NCI-H1105 treated with DMSO at 0.1 percent for 48 hours (cell line): Measurements from ENCODE around the gene TMEM140.
"Not testable (repeated sequence)": the region's sequence is repeated elsewhere in the genome, so short reads cannot be mapped to it uniquely, and the experiment has no call there.

Experiments used
- DNase-seq: peaks from one replicate; lab custom pipeline; 2025; lab: John Stamatoyannopoulos, UW

TMEM140 gene

DNA sequence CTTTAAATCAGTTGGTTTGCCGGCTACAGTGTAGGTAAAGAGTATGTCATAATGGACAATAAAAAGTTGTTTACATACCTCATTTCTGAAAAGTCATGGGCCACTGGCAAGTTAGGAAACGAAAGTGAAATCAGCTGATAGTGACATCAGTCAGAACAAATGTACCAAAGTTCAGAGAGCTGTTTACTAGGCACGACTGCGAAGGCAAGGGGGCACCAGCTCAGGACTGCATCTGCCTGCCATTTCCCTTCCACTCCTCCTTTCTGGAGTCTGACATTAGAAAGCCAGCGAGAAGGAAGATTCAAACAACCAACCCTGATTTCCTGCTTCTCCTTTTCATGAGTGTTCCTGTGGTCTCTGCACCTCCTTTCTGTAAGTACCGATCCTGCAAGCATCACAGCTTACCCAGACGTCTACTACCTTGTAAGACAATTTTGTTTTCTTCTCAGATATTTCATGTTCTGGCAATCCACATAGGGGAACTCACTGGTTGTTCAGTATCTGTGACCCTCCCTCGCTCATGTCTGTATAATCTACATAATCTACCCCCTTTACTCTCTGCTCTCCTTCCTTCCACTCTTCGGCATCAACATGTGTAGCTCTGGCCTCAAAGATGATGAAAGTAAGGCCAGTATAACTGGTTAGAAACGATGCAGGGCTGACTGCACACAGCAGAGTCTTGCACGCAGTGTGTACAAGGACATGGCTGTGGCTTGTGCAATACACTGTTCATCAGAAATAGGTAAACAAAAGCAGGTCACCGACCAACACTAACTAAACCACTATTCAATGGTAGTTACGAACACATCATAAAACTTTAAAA, at the start of gene TMEM140:
TMEM140 (plus strand) TSS at position 174 of the 823 bp plus-strand sequence. CDS start 16,370 bp downstream, outside the sequence.
- no peak for DNase-seq

- DNase-seq: no peak
These were observed 49.5 kb upstream of the TMEM140 start for GRCh38 chr7:135098391-135098790.

- no peak for DNase-seq
These were observed 47.0 kb upstream of the TMEM140 start for GRCh38 chr7:135100856-135101255.

DNA sequence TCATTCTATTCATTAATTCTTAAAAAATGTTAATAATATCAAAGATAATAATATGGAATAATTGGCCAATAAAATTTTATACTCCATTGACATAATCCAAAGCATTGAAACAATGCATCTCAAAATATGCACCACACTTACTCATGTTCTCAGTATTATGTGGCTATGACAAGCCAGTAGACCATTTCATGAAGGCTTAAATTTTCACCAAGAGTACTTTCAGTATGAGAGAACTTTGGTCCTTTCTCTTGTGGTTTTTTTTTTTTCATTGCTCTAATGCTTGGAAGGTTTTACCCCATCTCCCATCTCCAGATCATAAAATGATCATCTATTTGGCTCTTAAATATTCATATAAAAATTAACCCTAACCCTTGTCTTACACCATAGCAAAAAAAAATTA, 45.5 kb upstream of the TMEM140 start:
- no peak for DNase-seq

GRCh38 chr7:135109562-135109961, 38.3 kb upstream of the TMEM140 start:
- no peak for DNase-seq

- DNase-seq: no peak
These were observed 37.9 kb upstream of the TMEM140 start for GRCh38 chr7:135109976-135110375.

GRCh38 chr7:135111379-135111778, 36.5 kb upstream of the TMEM140 start:
- DNase-seq: no peak

- no peak for DNase-seq
These were observed 33.2 kb upstream of the TMEM140 start for GRCh38 chr7:135114622-135115021.

DNA sequence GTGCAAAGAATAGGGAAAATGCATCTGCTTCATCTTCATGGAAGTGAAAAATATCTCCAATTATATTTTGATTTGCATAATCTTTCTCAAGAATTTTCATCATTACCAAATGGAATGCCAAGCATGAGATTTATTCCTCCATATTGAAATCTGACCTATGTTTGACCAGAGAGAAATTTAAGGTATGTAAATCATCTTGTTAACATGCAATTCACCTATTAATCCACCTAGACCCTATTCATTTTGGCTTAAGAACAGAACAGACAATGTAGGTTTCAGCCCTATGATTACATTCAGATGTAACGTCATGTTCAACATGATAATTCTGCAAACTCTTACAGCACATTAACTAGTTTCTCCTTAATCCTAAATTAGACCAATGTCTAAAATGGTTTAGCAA, 30.8 kb upstream of the TMEM140 start:
- DNase-seq: no peak

DNA sequence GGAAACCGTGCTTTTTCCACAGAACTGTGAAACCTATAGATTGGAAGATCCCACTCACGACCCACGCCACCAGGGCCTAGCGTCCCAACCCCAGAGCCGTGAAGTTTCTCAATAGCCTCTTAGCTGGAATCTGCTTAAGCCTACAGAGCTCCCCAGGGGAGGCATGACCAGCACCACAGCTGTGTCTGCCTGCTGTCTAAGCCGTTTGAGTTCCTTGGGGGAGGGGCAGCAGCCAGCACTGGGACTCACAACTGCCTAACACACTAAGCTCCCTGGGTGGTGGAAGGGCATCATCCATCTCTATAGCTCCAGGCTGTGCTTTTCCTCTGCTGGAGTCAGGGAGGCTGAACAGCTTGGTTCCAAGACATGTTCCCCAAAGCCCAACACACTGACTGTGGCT, 26.0 kb upstream of the TMEM140 start:
- no peak for DNase-seq

DNA sequence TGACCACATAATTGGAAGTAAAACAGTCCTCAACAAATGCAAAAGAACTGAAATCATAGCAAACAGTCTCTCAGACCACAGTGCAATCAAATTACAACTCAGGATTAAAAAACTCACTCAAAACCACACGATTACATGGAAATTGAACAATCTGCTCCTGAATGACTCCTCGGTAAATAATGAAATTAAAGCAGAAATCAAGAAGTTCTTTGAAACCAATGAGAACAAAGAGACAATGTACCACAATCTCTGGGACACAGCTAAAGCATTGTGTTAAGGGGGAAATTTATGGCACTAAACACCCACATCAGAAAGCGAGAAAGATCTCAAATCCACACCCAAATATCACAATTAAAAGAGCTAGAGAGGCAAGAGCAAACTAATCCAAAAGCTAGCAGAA, 23.2 kb upstream of the TMEM140 start:
- not testable (repeated sequence) for DNase-seq

DNA sequence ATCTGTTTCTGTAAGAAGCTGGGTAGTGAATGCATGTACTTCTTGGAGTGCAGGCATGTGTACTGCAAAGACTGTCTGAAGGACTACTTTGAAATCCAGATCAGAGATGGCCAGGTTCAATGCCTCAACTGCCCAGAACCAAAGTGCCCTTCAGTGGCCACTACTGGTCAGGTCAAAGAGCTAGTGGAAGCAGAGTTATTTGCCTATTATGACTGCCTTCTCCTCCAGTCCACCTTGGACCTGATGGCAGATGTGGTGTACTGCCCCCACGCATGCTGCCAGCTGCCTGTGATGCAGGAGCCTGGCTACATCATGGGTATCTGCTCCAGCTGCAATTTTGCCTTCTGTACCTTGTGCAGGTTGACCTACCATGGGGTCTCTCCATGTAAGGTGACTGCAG, 18.9 kb upstream of the TMEM140 start:
- no peak for DNase-seq

GRCh38 chr7:135129579-135129978, 18.3 kb upstream of the TMEM140 start:
- DNase-seq: no peak

DNA sequence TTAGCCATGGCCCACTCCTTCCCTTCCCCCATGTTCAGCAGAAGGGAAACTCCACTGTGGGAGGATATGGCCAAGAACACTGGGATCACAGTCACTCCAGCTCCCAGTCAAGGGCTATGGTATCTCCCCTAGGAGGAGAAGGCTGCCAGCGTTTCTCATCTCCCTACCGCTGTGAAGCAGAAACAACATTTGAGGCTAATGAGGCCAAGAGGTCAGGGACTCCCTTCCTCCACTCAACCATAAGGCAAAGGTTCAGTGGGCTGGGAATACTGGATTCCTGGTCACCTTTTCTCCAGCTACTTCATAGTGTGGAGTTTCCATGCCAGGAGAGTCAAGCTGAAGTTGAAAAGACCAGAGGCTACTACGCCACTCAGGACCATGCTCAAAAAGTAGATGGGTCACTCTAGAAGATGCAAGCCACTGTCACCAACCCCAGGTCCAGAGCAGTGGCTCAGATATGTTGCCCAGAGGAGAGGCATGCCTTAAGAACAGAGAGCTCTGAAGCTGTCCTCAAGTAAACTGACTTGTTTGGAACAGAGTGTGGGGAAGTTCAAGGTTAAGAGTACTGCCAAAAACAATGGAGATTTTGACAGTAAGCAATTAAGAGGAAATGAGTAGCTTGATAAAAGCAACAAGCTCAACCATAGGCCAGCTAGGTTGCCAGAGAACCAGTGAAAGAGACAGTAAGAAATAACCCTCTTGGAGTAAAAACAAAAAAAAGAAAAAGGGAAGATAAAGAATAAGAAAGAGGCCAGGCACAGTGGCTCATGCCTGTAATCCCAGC, 3.8 kb upstream of the TMEM140 start:
- DNase-seq: no peak

GRCh38 chr7:135147341-135147898, 452 bp upstream of the TMEM140 start:
- no peak for DNase-seq

DNA sequence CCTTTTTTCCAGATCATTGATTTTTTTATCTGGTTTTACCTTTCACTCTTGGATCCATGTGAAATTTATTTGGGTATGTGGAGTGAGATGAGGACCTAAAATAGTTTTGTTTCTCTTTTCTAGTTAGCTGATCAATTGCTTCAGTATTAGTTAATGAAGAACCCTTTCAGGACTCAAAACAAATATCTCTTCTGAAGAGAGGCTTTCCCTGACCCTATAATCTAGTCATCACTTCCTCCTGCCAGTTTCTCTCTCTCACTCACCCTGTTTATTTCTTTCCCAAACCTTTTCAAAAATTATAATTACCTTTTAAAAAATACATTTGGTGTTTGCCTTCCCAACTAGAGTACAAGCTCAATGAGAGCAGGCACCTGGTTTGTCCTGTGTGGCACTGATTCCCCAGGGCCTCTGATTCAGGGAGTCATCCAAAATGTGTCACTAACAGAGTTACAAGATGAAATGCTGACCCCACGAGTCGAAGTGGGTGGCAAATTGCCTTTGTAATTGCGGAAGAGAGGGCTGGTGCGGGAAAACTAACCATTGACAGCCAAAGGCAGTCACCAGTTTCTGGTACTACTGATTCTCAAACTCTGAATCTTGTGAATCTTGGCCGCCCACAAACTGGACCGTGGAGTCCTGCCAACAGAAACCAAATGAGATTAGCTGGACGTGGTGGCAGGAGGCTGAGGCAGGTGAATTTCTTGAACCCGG, 2.4 kb downstream of the TMEM140 start:
- no peak for DNase-seq

DNA sequence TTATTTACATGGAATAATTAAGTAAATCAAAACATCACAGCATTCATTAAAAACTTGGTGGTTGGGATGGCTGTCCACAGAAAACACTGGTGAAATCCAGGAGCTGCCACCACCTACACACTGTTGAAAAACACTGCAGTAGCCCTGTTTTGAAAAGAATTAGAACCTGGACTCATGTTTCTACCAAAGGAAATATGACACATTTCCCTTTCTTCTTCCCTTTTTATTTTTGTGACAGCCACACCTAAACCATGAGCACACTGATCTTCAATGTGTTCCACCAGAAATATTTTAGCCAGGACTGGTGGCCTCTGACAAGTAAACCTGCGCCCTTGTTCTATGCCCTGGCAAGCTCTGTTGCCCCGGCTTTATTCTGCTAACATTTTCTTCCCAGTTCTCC, 3.3 kb downstream of the TMEM140 start:
- DNase-seq: no peak

DNA sequence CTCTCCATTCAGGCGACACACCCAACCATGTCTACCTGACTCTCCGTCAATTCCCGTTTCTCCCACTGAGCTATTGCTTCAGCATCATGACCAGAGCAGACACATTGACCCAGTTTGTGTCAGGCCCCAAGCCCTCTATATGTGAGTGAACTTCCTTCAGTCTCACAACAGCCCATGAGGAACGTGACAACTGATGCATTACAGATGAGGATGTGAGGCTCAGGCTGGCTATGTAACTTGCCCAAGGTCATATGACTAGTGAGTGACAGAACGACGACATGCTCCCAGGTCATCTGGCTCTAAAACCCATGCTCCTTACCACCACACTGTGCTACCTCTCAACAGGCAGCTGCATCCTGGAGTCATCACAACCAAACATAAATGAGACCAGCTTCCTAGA, 3.7 kb downstream of the TMEM140 start:
- DNase-seq: no peak

GRCh38 chr7:135152442-135152841, 4.6 kb downstream of the TMEM140 start:
- DNase-seq: no peak

- no peak for DNase-seq
These were observed 6.9 kb downstream of the TMEM140 start for GRCh38 chr7:135154734-135155133.

DNA sequence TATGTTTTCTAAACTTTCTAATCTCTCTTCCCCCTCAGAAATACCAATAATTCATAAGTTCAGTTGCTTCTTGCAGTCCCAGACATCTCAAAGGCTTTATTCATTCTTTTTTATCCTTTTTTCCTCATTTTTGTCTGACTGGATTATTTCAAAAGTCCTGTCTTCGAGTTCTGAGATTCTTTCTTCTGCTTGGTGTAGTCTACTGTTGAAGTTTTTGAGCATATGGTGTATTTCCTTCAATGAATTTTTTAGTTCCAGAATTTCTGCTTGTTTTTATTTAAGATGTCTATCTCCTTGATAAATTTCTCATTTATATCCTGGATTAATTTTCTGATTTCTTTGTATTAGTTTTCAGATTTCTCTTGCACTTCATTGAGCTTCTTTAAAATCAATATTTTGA, 8.4 kb downstream of the TMEM140 start:
- DNase-seq: no peak

DNA sequence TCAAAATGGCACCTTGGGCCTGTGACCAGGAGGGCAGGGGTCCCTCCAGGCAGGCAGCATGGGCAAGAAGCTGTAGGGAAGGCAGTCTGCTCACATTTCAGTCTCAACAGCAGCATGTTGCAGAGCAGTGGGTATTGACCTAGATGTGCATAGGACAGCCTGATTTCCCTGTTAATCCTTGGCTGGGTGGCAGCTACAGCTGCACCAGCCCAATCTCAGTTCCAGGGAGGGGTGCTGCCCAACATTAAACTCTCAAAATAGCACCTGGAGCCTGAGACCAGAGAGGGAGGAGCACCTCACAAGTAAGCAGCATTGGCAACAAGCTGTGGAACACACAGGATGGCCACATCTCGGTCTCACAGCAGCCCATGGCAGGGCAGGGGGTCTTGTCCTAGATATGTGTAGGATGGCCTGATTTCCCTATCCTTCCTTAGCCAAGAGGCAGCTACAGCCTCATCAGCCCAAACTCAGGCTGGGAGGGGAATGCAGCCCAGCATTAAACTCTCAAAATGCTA, 10.3 kb downstream of the TMEM140 start:
- DNase-seq: no peak
